GM19372 (cell line): ENCODE data around the gene TGM2.

Experiments
- ATAC-seq: cut with Tn5 transposase; IDR thresholded peaks from one replicate; pipeline ENCODE4 v1.9.1; 2021; ENCODE audit warnings: mild to moderate bottlenecking, low read depth, moderate library complexity; ENCODE audit not compliant: unreplicated experiment

The TGM2 gene

DNA sequence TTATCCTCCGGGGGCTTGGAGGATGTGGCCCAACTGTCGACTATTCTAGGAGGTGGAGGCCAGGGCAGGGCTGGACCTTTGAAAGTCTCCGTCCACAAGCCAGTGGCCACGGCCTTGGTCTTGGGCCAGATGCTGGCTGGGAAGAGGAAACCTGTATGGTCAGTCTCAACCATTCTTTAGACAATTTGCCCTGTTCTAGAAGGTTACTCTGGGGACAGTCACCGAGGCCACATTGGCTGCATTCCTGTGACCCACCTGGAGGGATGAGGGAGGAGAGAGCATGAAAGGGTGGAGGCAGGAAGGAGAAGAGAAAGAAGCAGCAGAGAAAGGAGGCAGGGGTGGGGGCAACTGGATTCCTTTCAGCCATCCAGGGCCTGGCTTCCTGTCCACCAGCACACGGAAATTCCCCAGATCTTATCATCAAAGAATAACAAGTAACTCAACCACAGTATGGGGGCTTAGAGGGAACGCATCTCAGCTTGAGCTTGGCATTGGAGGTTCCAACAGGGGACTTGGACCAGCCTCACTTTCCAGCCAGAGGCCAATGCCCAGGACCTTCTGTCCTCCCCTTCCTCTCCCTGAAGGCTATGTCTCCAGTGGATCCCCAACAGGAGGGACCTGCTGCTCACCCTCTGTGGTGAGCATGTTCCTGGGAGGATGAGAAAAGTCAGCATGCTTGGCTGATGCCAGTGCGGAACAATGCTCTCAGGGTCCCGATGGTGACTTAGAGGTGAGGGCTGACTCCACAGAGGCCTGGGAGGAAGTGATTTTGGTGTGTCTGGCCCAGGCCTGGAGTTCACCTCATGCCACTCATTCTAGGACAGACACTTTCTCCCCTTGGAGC, 30.4 kb downstream of the TGM2 start:
- ATAC-seq = no peak

DNA sequence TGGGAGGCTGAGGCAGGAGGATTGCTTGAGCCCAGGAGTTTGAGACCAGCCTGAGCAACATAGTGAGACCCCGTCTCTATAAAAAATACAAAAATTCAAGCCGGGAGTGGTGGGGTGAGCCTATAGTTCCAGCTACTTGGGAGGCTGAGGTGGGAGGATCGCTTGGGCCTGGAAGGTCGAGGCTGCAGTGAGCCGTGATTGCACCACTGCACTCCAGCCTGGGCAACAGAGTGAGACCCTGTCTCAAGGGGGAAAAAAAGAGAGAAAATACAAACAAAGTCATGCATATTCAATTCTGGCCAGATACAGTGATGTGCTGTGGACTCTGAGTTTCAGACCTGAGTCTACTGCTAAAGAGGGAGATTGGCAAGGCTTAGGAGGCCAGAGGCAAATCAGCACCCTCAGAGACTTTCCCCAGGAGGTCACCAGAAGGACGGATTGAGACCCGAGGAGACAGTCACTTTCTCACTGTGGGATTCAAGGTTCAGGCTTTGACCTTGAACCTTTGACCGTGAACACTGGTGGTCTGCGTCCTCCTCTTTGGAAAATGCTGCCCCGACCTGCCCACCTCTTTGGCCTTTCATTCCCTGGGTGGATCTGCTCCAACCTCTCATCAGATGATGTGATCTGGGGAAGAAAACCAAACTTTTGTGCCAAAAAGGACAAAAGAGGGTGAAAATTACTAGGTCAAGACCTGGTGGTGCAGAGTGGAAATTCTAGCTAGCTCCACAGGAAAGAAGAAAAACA, 31.2 kb downstream of the TGM2 start:
- ATAC-seq = no peak

DNA sequence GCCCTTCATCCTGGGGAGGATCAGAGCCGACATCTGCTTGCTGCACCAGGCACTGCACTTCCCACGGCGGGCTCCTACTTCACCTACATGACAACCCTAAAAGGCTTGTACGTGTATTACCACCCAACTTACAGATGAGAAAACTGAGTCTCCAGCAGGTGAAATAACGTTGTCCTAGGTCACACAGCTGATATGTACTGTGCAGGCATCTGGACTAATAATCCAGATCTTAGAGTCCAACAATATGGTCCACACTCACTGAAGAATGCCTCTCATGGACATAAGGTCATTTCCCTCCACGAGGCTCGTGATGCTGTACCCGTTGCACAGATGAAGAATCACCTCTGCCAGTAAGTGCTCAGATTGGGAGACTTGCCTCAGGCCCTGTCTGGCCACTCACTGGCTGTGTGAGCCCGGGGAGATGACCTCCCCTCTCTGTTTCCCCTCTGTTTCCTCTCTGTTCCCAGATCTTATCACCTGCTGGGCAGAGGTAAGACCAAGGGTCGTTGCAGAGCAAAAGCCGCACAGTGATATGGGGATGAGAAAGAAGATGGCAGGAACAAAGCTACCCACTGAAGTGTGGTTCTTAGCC, 32.1 kb downstream of the TGM2 start:
- no peak for ATAC-seq

DNA sequence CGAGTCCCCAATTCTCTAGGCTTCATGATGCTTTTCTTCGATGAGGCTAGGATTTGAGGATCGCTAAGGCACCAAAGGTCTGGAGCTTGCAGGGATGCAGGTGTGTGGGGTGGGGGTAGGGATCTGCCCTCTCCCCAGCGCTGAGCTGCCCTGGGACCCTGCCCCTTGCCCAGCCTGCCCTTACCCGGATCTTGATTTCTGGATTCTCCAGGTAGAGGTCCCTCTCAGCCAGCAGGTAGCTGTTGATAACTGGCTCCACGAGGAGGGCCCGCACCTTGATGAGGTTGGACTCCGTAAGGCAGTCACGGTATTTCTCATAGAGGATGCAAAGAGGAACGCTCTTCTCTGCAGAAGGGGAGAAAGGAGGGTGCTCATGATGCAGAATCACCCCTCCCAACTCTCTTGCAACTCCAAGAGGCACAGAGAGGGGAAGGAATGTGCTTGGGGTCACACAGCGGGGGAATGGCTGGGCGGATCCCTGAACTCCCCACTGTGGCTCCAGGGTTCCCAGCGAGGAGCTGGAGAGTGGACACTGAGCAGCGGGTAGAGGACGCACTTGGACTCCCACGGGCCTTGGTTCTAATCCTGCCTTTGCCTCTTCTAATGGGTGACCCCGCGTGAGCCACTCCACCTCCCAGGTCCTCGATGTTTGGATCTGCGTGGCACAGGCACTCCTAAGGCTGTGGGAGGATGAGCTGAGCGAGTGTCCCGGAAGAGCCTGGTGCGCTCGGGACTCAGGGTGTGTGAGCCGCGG, 32.7 kb downstream of the TGM2 start:
- ATAC-seq = no peak

DNA sequence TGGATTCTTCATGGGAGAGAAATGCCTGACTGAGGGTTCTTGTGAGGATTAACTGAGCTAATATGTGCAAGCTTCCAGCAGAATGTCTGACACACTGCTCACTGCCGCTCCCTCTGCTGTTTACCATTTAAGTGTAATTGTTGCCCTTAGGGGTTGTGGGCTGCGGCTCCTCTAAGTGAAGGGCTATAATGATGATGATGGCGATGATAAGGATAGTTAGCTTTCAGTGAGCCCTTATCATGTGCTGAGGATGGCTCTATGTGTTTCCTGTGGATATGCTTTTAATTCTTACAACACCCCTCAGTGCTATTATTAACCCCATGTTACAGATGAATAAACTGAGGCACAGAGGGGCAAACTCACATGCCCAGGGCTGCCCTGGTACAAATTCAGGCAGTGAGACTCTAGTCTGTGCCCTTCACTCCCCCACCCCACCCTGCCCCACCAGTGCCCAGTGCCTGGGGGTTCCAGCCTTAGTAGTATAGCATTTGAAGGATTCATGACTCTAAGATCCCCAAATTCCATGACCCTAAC, 33.4 kb downstream of the TGM2 start:
- no peak for ATAC-seq

DNA sequence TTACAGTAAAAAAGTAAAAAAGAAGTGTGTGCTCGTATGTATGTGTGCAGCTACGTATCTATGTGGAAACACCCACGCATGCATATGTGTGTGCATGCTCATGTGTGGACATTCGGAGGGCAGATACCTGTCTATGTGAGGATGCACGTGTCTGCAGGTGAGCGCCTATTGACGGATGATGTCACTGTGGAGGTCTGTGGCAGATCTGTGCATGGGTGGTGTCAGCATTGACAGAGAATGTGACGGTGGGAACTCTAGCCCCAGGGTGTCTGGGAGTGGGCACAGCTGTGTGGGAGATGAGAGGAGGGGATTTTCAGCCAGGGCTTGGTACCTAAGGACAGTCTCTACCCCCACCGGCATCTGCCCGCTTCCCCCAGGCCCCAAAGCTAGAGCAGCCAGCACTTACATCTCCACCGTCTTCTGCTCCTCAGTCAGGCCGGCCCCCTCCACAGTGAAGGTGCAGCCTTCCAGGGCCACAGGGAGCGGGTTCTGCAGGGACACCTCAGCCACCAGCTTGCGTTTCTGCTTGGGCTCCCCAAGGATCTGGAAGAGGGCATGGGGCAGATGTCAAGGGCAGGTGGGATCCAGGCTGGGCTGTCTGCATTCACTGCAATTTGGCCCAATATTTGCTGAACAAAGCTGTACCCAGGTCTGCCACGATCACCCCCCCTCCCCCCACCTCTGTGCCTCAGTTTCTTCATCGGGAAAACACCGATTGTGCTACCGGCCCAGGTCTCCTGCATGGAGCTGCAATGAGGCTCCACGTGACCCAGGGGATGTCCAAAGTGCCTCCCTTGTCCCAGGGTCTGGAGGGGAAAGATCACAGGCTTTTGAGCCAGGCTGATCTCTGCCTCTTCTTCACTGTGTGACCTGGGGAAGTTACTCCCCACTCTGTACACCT, 34.1 kb downstream of the TGM2 start:
- no peak for ATAC-seq

DNA sequence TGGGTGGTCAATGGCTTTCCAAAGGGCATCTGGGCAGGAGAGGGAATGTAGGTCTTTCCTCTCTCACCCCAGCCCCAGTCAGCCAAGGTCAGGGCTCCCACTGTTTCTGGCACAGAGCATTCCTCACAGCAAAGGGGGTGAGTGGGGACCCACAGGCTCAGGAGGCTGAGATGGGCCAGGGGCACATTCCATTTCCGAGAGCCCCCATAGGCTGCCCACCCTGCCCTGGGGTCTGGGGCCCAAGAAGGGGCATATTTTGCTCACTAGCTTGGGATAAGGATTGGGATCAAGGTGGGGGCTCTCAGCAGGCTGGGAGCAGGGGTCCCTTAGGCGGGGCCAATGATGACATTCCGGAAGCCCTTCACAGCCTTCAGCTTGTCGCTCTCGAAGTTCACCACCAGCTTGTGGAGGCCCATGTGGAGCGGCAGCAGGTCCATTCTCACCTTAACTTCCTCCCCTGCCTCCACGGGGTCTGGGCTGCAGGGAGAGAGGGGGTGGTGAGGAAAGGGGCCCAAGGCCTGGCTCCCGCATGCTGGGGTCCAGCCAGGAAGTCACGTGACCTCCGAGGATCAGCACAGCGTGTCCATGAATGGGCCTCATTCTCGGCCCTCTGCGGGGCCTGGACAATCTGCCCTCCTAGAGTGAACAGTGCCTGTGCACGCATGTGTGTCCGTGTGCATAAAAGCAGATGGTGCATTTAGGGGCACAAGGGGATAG, 35.0 kb downstream of the TGM2 start:
- no peak for ATAC-seq

DNA sequence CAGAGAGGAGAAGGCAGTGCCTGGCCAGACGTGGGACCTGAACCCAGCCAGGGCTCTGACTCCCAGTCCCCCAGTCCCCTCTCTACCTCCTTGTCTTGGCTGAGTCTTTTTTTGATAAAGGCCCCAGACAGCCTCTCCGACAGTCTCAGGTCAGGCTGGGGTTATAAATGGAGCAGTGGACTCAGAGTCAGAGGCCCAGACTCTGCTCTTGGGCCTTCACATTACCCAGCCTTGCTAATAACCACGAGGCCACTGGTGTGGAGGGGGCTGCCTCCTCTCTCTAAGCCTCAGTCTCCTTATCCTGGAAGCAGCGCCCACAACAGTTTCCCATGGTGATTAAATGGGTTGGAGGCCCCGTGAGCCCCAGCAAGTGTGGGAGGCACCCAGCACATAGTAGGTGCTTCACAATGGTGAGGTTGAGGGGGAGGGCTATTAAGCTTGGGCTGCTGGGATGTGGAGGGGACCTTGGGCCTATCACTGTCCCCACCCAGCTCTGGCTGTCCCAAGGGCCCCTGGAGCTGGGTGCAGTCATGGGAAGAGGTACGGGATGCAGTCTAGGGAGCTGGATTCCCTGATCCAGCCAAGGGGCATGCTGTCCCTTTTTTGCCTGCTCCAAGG, 35.7 kb downstream of the TGM2 start:
- no peak for ATAC-seq

DNA sequence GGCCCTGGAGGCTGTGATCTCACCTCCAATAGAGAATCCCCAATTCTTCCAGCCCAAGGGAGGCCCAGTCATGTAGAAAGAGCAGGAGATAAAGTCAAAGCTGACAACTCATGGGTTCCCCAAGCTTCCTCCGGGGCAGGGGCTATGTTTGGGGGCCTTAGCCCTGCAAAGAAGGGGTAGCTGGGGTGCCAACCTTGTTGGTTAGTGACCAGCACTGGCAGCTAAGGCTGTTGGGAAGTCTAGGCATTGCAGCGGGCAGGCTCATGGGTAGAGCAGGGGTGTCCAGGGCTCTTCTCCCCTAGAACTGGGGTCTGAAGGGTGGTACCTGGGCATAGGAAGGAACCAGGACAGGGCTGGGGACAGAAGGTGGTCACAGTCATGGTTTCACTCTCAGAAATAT, 36.4 kb downstream of the TGM2 start:
- no peak for ATAC-seq

DNA sequence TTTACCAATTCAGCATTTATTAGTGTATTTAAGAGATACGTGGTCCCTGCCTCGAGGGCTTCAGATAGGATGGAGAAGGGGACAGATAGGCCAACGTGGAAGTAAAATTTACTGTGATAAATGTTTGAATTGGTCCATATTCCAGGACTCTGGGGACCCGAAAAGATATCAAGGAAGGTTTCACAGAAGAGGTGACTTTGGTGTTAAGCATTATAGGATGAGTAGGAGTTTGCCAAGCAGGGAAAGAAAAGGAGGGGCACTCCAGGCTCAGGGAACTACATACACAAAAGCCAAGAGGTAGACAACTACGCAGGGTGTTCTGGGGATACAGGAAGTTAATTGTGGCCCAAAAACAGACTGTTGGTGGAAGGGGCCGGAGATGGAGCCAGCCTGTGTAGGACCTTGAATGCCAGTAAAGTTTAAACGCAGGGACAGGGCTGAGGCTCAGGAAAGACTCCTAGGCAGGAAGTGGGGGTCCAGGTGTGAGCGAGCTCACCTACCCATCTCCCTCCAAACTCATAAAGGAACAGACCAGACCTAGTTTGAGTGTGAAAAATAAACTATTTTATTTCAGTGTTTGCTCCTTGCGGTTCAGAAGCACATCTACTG, 37.0 kb downstream of the TGM2 start:
- ATAC-seq = no peak

DNA sequence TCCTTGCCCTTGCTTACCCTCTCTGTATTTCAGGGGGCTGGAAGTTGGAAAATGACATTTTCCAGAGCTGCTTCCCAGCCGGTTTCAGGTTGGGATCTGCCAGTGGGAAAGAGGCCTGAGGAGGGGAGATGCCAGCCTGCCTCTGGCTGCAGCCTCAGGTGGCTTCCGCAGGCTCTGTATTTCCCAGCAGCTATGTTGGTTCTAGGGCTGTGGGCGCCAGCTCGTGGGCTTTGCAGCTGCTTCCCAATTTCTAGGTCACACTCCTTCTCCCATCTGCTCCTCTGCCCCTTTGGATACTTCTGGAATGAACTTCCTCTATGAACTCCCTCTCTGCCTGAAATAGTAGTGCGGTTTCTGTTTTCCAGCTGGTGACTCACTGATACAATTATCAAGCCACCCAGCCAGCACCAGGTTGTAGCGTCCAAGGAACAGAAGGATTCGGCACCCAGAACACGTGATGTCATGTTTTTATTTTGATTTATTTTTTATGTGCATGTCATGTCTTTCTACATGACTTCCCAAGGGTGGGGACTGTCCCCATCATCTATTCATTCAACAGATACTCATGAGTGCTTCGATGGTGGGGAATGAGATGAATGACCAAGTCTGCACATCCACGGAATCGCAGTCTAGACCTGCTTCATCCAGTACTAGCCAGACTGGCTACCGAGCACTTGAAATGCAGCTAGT, 38.0 kb downstream of the TGM2 start:
- ATAC-seq = no peak

DNA sequence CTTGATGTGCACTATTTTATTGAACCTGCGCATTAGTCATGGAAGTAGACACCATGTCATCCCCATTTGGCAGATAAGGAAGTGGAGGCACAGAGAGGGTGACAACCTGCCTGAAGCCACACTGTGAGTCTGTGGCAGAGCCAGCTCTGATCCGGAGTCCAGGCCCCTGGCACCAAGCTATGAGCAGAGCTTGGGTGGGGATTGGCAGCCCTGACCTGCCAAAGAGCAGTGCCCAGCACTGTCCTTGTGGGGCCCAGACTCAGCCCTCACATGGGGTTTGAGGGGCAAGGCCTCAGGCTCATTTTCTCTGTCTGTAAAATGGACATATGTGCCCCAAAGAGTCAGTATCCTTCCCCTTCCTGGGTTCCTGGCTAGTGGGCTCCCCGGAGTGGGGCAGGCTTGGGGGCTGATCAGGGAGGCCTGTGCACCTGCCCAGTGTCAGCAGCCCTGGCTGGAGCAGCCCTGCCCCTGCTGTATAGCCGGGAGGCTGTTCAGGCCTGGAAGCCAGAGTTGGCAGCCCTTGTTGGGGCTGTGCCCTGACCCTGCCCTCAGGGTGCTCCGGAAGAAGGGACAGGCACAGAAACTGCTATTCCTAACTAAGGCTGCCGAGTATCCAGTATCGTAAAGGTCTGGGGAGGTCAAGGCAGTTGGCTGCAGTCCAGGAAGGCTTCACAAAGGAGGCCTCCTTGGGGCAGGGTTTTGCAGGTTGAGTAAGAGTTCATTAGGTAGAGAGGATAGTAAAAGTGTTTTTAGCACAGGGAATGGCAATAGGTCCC, 38.7 kb downstream of the TGM2 start:
- no peak for ATAC-seq

DNA sequence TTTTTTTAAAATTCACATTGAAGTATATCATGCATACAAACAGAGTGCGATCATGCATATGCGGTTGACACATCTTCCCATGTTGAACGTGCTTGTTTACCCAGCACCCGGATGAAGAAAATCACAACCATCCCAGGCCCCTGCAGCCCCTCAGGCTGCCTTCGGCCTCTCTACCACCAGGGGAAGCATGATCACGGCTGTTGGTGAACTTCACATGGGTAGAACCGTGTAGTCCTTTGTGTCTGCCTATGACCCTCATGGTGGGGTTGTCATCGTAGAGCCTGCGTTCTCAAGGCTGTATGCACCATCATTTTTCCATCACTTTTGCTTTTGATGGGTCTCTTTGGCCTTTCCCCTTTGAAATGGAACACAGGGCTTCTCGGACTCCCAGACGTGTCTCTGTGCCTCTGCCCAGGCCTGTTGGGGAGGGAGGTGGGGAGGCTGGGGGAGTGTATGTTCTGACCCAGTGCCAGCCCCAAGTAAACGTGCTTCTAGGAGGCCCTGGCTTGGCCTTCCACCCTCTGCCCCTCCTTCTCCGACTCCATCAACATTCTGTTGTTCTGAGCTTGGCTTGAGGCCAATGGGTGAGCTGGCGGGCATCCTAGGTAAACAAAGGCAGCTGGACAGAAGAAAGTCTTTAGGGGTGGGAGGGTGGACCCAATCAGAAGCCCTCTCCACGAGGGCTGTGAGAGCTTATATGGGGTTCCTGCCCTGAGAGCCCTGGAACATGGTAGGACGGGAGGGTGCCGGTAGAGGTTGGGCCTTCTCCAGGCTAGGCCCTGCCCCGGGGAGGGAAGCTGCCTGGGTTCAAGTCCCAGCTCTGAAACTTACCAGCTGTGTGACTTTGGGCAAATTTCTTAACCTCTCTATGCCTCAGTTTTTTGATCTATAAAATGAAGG, 39.7 kb downstream of the TGM2 start:
- ATAC-seq = no peak

DNA sequence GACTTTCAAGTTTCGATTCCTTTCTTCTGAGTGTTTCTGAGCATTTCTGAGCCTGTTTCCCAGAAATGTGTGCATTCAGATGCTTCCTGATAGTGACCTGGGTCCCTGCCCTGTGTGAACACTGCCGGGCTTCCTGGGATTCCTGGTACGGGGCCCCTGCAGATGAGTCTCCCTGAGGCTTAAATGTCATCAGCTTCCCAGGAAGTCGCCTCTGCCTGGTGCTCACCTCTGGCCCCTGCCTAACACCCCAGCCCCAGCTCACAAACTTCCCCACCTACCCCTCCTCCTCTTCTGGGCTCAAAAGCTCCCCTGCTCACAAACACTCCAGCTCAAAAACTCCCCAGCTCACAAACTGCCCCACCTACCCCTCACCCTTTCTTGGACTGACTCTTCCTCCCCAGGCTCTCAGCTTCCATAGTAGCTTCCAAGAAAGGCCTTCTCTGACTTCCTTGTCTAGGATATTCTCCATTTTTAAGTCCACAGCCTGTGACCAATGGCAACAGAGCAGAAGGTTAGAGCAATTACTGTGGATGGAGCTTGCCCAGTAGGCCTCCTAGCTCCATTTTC, 42.0 kb downstream of the TGM2 start:
- no peak for ATAC-seq

DNA sequence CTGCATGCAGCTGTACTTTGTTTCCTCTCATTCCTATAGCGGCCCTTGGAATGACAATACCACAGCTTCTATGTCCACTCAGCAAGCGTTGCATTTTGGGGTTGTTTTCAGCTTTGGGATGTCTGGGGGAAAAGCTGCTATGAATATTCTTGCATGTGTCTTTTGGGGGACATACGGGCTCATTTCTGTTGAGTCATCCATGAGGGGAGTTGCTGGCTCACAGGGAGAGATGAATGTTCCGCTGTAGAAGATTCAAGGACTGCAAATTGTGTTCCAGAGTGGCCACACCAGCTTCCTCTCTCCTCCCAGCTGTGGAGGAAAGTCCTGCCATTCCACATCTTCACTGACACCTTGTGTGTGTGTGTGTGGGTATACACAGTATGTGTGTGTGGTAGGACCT, 43.3 kb downstream of the TGM2 start:
- no peak for ATAC-seq

DNA sequence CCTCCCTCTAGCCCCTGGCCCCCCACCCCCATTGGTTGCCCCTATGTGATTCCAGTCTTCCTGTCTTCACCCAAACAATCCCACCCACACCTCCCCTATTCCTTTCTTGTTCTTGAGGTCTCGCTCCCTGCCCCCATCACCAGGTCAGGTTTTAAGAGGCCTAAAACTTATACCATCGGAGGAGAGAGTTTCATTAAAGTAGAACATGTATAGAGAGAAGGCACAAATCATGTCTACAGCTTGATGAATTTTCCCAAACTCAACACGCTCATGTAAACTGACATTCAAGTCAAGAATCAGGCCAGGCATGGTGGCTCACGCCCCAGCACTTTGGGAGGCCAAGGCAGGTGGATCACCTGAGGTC, 44.5 kb downstream of the TGM2 start:
- no peak for ATAC-seq
